HepG2 (cell line): ENCODE results near the gene CACNA2D3. TPM values are rescaled to one million over a fixed set of nuclear protein-coding genes. Genes with fewer than 3 reads are reported as not detected.
A peak's percentile ranks its signal among the peaks of the same experiment; 100 is the strongest.

ENCODE experiments used
- ARID5B ChIP-seq: IDR thresholded peaks from 2 replicates; pipeline ENCODE4 v1.4.0; 2020; ENCODE audit warnings: mild to moderate bottlenecking, missing genetic modification reagents
- ATAD3A ChIP-seq: sonication (generic); formaldehyde crosslinking; IDR thresholded peaks from 2 replicates; pipeline ENCODE4 v1.4.0; 2020; ENCODE audit warnings: missing genetic modification reagents
- CCAR2 ChIP-seq: fragments of 200-400 bp; formaldehyde crosslinking; optimal IDR thresholded peaks from 2 replicates; pipeline ENCODE3; 2018; ENCODE audit warnings: low read depth, mild to moderate bottlenecking, low read length, moderate library complexity
- GABPA ChIP-seq, 2 experiments: IDR thresholded peaks; 2 replicates each; pipeline ENCODE4 v1.6.1; 2011 to 2016; ENCODE audit warnings: low read depth in 2 of 2, low read length in 1 of 2, missing biosample characterization in 1 of 2, missing genetic modification characterization in 1 of 2
- GATAD1 ChIP-seq: IDR thresholded peaks from 2 replicates; pipeline ENCODE4 v1.6.1; 2016; ENCODE audit warnings: missing genetic modification reagents, missing compliant biosample characterization
- HDAC1 ChIP-seq: sonication (generic); formaldehyde crosslinking; IDR thresholded peaks from 2 replicates; pipeline ENCODE4 v1.5.1; 2020; ENCODE audit warnings: mild to moderate bottlenecking, missing genetic modification reagents
- HMGA1 ChIP-seq: sonication (generic); formaldehyde crosslinking; conservative IDR thresholded peaks from 2 replicates; pipeline ENCODE4 v1.4.0; 2020; ENCODE audit warnings: missing genetic modification reagents
- HNRNPUL1 ChIP-seq: fragments of 200-400 bp; formaldehyde crosslinking; IDR thresholded peaks from 2 replicates; pipeline ENCODE4 v1.6.1; 2017; ENCODE audit warnings: low read depth, mild to moderate bottlenecking, low read length, moderate library complexity
- HOXA3 ChIP-seq: sonication (generic); formaldehyde crosslinking; IDR thresholded peaks from 2 replicates; pipeline ENCODE4 v1.5.0; 2020; ENCODE audit warnings: missing genetic modification reagents
- KLF9 ChIP-seq: IDR thresholded peaks from 2 replicates; pipeline ENCODE4 v1.6.1; 2016; ENCODE audit warnings: low read depth
- TBX3 ChIP-seq: fragments of 450-650 bp; IDR thresholded peaks from 2 replicates; pipeline ENCODE4 v1.6.1; 2017; ENCODE audit warnings: antibody characterized with exemption, mild to moderate bottlenecking, inconsistent platforms, borderline replicate concordance
- THAP11 ChIP-seq: IDR thresholded peaks from 2 replicates; pipeline ENCODE4 v1.6.1; 2016; ENCODE audit warnings: missing biosample characterization, missing genetic modification reagents
- ZKSCAN5 ChIP-seq: sonication (generic); formaldehyde crosslinking; IDR thresholded peaks from 2 replicates; pipeline ENCODE4 v1.5.1; 2020; ENCODE audit warnings: mild to moderate bottlenecking, missing genetic modification reagents
- ZNF232 ChIP-seq: sonication (generic); formaldehyde crosslinking; IDR thresholded peaks from 2 replicates; pipeline ENCODE4 v1.4.0; 2020; ENCODE audit warnings: missing genetic modification reagents, borderline replicate concordance
- ZNF292 ChIP-seq: sonication (generic); formaldehyde crosslinking; IDR thresholded peaks from 2 replicates; pipeline ENCODE4 v1.8.1; 2022; ENCODE audit warnings: mild to moderate bottlenecking, low read depth, missing genetic modification reagents, borderline replicate concordance
- ZNF576 ChIP-seq: sonication (generic); formaldehyde crosslinking; IDR thresholded peaks from 2 replicates; pipeline ENCODE4 v1.4.0; 2020; ENCODE audit warnings: mild to moderate bottlenecking, missing genetic modification reagents
- ZNF7 ChIP-seq: IDR thresholded peaks from 2 replicates; pipeline ENCODE4 v1.6.1; 2016; ENCODE audit warnings: missing biosample characterization, missing genetic modification reagents
- ZNF746 ChIP-seq: sonication (generic); formaldehyde crosslinking; IDR thresholded peaks from 2 replicates; pipeline ENCODE4 v1.8.0; 2022; ENCODE audit warnings: mild to moderate bottlenecking, missing genetic modification reagents
- ZSCAN20 ChIP-seq: sonication (generic); formaldehyde crosslinking; IDR thresholded peaks from 2 replicates; pipeline ENCODE4 v1.4.0; 2020; ENCODE audit warnings: missing genetic modification reagents, mild to moderate bottlenecking, borderline replicate concordance
- polyA plus RNA-seq, 8 experiments: library from polyadenylated mRNA; depleted of rRNA in 3 of 8; stranded (reverse) in 7 of 8; unstranded in 1 of 8; fragments of >200 nt; fragmentation: Illumina TruSeq in 4 of 8; extraction: Trizol in 4 of 8; gene quantifications; 2 replicates each; pipeline versions ENCODE4 v1.2.1 to v1.2.3, GENCODE V29; 2011 to 2016; ENCODE audit warnings: low read depth in 4 of 8, missing spikeins in 1 of 8, mixed read lengths in 1 of 8; ENCODE audit not compliant: insufficient read depth in 1 of 8
- total RNA-seq, 5 experiments: library from RNA; depleted of rRNA; stranded (reverse); fragments of >200 nt; fragmentation: Illumina TruSeq; extraction: Trizol; gene quantifications; 2 replicates each; pipeline ENCODE4 v1.2.3, GENCODE V29; 2016; ENCODE audit warnings: low read depth in 1 of 5
- TF ChIP-seq, protein P1 (sequence below): sonication (generic); formaldehyde crosslinking; IDR thresholded peaks from 2 replicates; pipeline ENCODE4 v1.4.0; 2020; ENCODE audit warnings: missing genetic modification reagents
- TF ChIP-seq, protein P2 (sequence below): sonication (generic); formaldehyde crosslinking; IDR thresholded peaks from 2 replicates; pipeline ENCODE4 v1.4.0; 2020; ENCODE audit warnings: missing genetic modification reagents, borderline replicate concordance

CACNA2D3 gene
- total and polyA plus RNA-seq, 2 of the 13 experiments (the other 11 are each of a cell fraction or from before 2014, with no cell fraction given): not detected

GRCh38 chr3:54188176-54188791, 65.9 kb downstream of the CACNA2D3 start (continued):
- TF ChIP-seq ARID5B (peak; percentile 30; the same call in 1 of the 2 replicates), ATAD3A (CRISPR knock-in tag) (no peak), TBX3 (no peak), ZNF7 (CRISPR knock-in tag) (no peak), GATAD1 (CRISPR knock-in tag) (peak; percentile 43; the same call in 1 of the 2 replicates), GABPA (IDR thresholded peaks at IDR 0.05; ENCODE audit: low read depth, low read length) (no peak), GABPA (CRISPR knock-in tag; IDR thresholded peaks at IDR 0.05; ENCODE audit: low read depth) (no peak), THAP11 (peak; percentile 38; the same call in 1 of the 2 replicates), CCAR2 (no peak), ZSCAN20 (CRISPR knock-in tag) (no peak), HDAC1 (CRISPR knock-in tag) (no peak), ZNF746 (CRISPR knock-in tag) (no peak), ZNF232 (CRISPR knock-in tag) (peak; percentile 64; the same call in 1 of the 2 replicates), ZKSCAN5 (CRISPR knock-in tag) (no peak), HMGA1 (CRISPR knock-in tag) (no peak), KLF9 (CRISPR knock-in tag) (no peak), HOXA3 (CRISPR knock-in tag) (no peak), HNRNPUL1 (no peak), ZNF576 (CRISPR knock-in tag) (no peak), ZNF292 (CRISPR knock-in tag) (no peak)
- TF ChIP-seq, protein P1, sequence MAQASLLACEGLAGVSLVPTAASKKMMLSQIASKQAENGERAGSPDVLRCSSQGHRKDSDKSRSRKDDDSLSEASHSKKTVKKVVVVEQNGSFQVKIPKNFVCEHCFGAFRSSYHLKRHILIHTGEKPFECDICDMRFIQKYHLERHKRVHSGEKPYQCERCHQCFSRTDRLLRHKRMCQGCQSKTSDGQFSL (CRISPR knock-in tag): no peak
- TF ChIP-seq, protein P2, sequence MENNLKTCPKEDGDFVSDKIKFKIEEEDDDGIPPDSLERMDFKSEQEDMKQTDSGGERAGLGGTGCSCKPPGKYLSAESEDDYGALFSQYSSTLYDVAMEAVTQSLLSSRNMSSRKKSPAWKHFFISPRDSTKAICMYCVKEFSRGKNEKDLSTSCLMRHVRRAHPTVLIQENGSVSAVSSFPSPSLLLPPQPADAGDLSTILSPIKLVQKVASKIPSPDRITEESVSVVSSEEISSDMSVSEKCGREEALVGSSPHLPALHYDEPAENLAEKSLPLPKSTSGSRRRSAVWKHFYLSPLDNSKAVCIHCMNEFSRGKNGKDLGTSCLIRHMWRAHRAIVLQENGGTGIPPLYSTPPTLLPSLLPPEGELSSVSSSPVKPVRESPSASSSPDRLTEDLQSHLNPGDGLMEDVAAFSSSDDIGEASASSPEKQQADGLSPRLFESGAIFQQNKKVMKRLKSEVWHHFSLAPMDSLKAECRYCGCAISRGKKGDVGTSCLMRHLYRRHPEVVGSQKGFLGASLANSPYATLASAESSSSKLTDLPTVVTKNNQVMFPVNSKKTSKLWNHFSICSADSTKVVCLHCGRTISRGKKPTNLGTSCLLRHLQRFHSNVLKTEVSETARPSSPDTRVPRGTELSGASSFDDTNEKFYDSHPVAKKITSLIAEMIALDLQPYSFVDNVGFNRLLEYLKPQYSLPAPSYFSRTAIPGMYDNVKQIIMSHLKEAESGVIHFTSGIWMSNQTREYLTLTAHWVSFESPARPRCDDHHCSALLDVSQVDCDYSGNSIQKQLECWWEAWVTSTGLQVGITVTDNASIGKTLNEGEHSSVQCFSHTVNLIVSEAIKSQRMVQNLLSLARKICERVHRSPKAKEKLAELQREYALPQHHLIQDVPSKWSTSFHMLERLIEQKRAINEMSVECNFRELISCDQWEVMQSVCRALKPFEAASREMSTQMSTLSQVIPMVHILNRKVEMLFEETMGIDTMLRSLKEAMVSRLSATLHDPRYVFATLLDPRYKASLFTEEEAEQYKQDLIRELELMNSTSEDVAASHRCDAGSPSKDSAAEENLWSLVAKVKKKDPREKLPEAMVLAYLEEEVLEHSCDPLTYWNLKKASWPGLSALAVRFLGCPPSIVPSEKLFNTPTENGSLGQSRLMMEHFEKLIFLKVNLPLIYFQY: 0 out of 2 replicates have a peak, but pooled peaks have one; percentile 38
